ENCODE results near the gene STOX2.

The STOX2 gene

GRCh38 chr4:183905081-183905592 is at the start of gene STOX2:
Gene STOX2, plus strand, starts transcription at chr4:183905307. Its CDS starts 1,484 bp downstream, at chr4:183906791.
- H3K4me3 Mint-ChIP-seq, result peak within 1 kb of the TSS; percentile 38
- H3K27ac Mint-ChIP-seq, result no peak within 1 kb of the TSS
- H3K27me3 Mint-ChIP-seq, result peaks cover 64% of the 10 kb centered on the region
- no peaks in the 10 kb centered on the region for H3K4me1 Mint-ChIP-seq (ENCODE audit: low read depth)
- no peaks in the 10 kb centered on the region for H3K36me3 Mint-ChIP-seq (ENCODE audit: low read depth)
- H3K9me3 Mint-ChIP-seq, result peaks cover 6% of the 10 kb centered on the region

- Mint-ChIP-seq H3K4me3 (no peak overlapping the region), H3K4me1 (ENCODE audit: low read depth) (no peaks in the 10 kb centered on the region), H3K36me3 (ENCODE audit: low read depth) (no peaks in the 10 kb centered on the region)
Observed at GRCh38 chr4:183855323-183856190, 49.5 kb upstream of the STOX2 start.

GRCh38 chr4:183857040-183857439 is 48.1 kb upstream of the STOX2 start:
- H3K27ac Mint-ChIP-seq, result no peak overlapping the region
- H3K27me3 Mint-ChIP-seq, result peaks cover 13% of the 10 kb centered on the region
- no peaks in the 10 kb centered on the region for H3K36me3 Mint-ChIP-seq (ENCODE audit: low read depth)
- no peaks in the 10 kb centered on the region for H3K4me1 Mint-ChIP-seq (ENCODE audit: low read depth)
- H3K9me3 Mint-ChIP-seq, result no peaks in the 10 kb centered on the region
- H3K4me3 Mint-ChIP-seq, result no peak overlapping the region

More at GRCh38 chr4:183855323-183856190, 49.5 kb upstream of the STOX2 start:
- Mint-ChIP-seq H3K27me3 (peaks cover 13% of the 10 kb centered on the region), H3K27ac (no peak overlapping the region), H3K9me3 (no peaks in the 10 kb centered on the region)

GRCh38 chr4:183858011-183858615 is 47.0 kb upstream of the STOX2 start:
- no peaks in the 10 kb centered on the region for H3K36me3 Mint-ChIP-seq (ENCODE audit: low read depth)
- no peaks in the 10 kb centered on the region for H3K4me1 Mint-ChIP-seq (ENCODE audit: low read depth)
- H3K27me3 Mint-ChIP-seq, result peaks cover 13% of the 10 kb centered on the region
- H3K4me3 Mint-ChIP-seq, result no peak overlapping the region
- H3K27ac Mint-ChIP-seq, result no peak overlapping the region
- no peaks in the 10 kb centered on the region for H3K9me3 Mint-ChIP-seq

- peaks cover 17% of the 10 kb centered on the region for H3K27me3 Mint-ChIP-seq
- H3K4me3 Mint-ChIP-seq, result no peak overlapping the region
- H3K27ac Mint-ChIP-seq, result no peak overlapping the region
Observed at GRCh38 chr4:183860119-183860518, 45.0 kb upstream of the STOX2 start.

GRCh38 chr4:183860731-183861130 is 44.4 kb upstream of the STOX2 start:
- H3K4me1 Mint-ChIP-seq (ENCODE audit: low read depth), result no peaks in the 10 kb centered on the region
- no peak overlapping the region for H3K27ac Mint-ChIP-seq
- no peaks in the 10 kb centered on the region for H3K36me3 Mint-ChIP-seq (ENCODE audit: low read depth)
- no peak overlapping the region for H3K4me3 Mint-ChIP-seq
- peaks cover 17% of the 10 kb centered on the region for H3K27me3 Mint-ChIP-seq
- H3K9me3 Mint-ChIP-seq, result no peaks in the 10 kb centered on the region

More at GRCh38 chr4:183860119-183860518, 45.0 kb upstream of the STOX2 start:
- H3K9me3 Mint-ChIP-seq, result no peaks in the 10 kb centered on the region
- H3K36me3 Mint-ChIP-seq (ENCODE audit: low read depth), result no peaks in the 10 kb centered on the region
- H3K4me1 Mint-ChIP-seq (ENCODE audit: low read depth), result no peaks in the 10 kb centered on the region

GRCh38 chr4:183861426-183861825 is 43.7 kb upstream of the STOX2 start:
- peaks cover 17% of the 10 kb centered on the region for H3K27me3 Mint-ChIP-seq

GRCh38 chr4:183863155-183863825 is 41.8 kb upstream of the STOX2 start:
- H3K36me3 Mint-ChIP-seq (ENCODE audit: low read depth), result no peaks in the 10 kb centered on the region
- no peak overlapping the region for H3K4me3 Mint-ChIP-seq
- no peak overlapping the region for H3K27ac Mint-ChIP-seq
- no peaks in the 10 kb centered on the region for H3K9me3 Mint-ChIP-seq
- peaks cover 14% of the 10 kb centered on the region for H3K27me3 Mint-ChIP-seq
- no peaks in the 10 kb centered on the region for H3K4me1 Mint-ChIP-seq (ENCODE audit: low read depth)

More at GRCh38 chr4:183861426-183861825, 43.7 kb upstream of the STOX2 start:
- Mint-ChIP-seq H3K4me1 (ENCODE audit: low read depth) (no peaks in the 10 kb centered on the region), H3K9me3 (no peaks in the 10 kb centered on the region), H3K27ac (no peak overlapping the region), H3K36me3 (ENCODE audit: low read depth) (no peaks in the 10 kb centered on the region), H3K4me3 (no peak overlapping the region)

GRCh38 chr4:183867247-183867646 is 37.9 kb upstream of the STOX2 start:
- Mint-ChIP-seq H3K9me3 (no peaks in the 10 kb centered on the region), H3K27ac (no peak overlapping the region), H3K4me3 (no peak overlapping the region), H3K27me3 (peaks cover 13% of the 10 kb centered on the region), H3K36me3 (ENCODE audit: low read depth) (no peaks in the 10 kb centered on the region), H3K4me1 (ENCODE audit: low read depth) (no peaks in the 10 kb centered on the region)

GRCh38 chr4:183870997-183871396 is 34.1 kb upstream of the STOX2 start:
- no peaks in the 10 kb centered on the region for H3K36me3 Mint-ChIP-seq (ENCODE audit: low read depth)
- H3K4me1 Mint-ChIP-seq (ENCODE audit: low read depth), result no peaks in the 10 kb centered on the region
- H3K9me3 Mint-ChIP-seq, result no peaks in the 10 kb centered on the region
- H3K27me3 Mint-ChIP-seq, result peaks cover 13% of the 10 kb centered on the region
- H3K4me3 Mint-ChIP-seq, result no peak overlapping the region
- no peak overlapping the region for H3K27ac Mint-ChIP-seq

- peaks cover 13% of the 10 kb centered on the region for H3K27me3 Mint-ChIP-seq
- no peaks in the 10 kb centered on the region for H3K9me3 Mint-ChIP-seq
- H3K27ac Mint-ChIP-seq, result no peak overlapping the region
- H3K4me3 Mint-ChIP-seq, result no peak overlapping the region
- H3K36me3 Mint-ChIP-seq (ENCODE audit: low read depth), result no peaks in the 10 kb centered on the region
- no peaks in the 10 kb centered on the region for H3K4me1 Mint-ChIP-seq (ENCODE audit: low read depth)
Observed at GRCh38 chr4:183871581-183871980, 33.5 kb upstream of the STOX2 start.

GRCh38 chr4:183872531-183872930 is 32.6 kb upstream of the STOX2 start:
- Mint-ChIP-seq H3K4me1 (ENCODE audit: low read depth) (no peaks in the 10 kb centered on the region), H3K27me3 (peaks cover 13% of the 10 kb centered on the region), H3K27ac (no peak overlapping the region), H3K4me3 (no peak overlapping the region), H3K36me3 (ENCODE audit: low read depth) (no peaks in the 10 kb centered on the region), H3K9me3 (no peaks in the 10 kb centered on the region)

GRCh38 chr4:183873409-183874185 is 31.5 kb upstream of the STOX2 start:
- Mint-ChIP-seq H3K4me3 (no peak overlapping the region), H3K27me3 (peaks cover 7% of the 10 kb centered on the region), H3K9me3 (no peaks in the 10 kb centered on the region), H3K27ac (no peak overlapping the region), H3K36me3 (ENCODE audit: low read depth) (no peaks in the 10 kb centered on the region), H3K4me1 (ENCODE audit: low read depth) (no peaks in the 10 kb centered on the region)

GRCh38 chr4:183875251-183875825 is 29.8 kb upstream of the STOX2 start:
- H3K9me3 Mint-ChIP-seq, result no peaks in the 10 kb centered on the region
- H3K27me3 Mint-ChIP-seq, result peaks cover 7% of the 10 kb centered on the region
- no peak overlapping the region for H3K4me3 Mint-ChIP-seq
- H3K36me3 Mint-ChIP-seq (ENCODE audit: low read depth), result no peaks in the 10 kb centered on the region
- H3K27ac Mint-ChIP-seq, result no peak overlapping the region
- no peaks in the 10 kb centered on the region for H3K4me1 Mint-ChIP-seq (ENCODE audit: low read depth)

All from stimulated activated naive CD8-positive, alpha-beta T cell treated with anti-CD3 and anti-CD28 coated beads, Interleukin-15, Interleukin-2, amounts not matched to agents 100 ng/mL and 50 ng/mL, for 24 hours (primary cell).